Regular cardiac myocyte (primary cell): ENCODE data around the gene ZMAT2. TPM values are rescaled to one million over a fixed set of nuclear protein-coding genes. Genes with fewer than 3 reads are reported as not detected.

ENCODE experiments used
- total RNA-seq: library from RNA; depleted of rRNA; stranded (reverse); fragments of >200 nt; gene quantifications from 2 replicates; pipeline ENCODE4 v1.2.3, GENCODE V29; 2014

The ZMAT2 gene
- total RNA-seq = 72.7 and 81.1 TPM in 2 replicates

DNA sequence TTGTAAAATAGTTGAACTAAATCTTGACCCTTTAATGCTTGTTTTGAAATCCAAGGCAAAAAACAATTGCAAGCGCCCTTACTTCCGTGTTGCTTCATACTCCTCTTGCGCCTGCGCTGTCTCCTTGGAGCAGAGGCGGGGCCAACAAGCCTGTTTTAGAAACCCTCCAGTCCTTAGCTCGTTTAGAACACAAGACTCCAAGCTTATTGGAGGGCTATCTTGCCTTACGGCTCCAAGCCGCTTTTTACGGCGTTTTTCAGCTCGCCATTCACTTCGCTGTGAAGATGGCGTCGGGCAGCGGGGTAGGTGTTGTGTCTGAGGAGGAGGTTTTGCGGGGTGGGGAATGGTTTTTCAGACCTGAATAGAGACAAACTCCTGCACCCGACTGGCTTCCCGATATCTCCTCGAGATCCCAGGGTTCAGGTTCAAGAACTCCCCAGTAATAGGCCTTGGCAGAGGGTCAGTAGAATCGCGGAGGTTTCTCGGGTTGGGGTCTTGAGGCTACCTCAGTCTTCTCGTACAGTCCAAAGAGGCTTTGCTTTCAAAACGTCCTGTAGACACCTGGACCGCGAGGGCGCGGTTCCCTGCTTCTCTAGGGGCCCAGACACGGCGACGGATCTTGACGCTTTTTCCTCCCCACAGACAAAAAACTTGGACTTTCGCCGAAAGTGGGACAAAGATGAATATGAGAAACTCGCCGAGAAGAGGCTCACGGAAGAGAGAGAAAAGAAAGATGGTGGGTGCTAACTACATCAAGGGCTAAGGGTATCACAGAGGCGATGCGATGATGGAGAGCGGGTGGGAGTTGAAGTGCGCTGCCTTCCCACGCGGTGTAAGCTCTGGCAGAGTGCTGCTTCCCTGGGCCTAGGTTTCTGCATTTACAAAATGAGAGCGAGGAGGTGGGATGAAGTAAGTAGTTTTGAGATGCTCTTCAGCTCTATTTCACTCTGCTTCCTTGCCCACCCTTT, at the start of gene ZMAT2:
Gene ZMAT2 (plus strand): TSS at position 271 of the 968 bp plus-strand sequence. CDS start 14 bp downstream, at position 285.

GRCh38 chr5:140664359-140665119, 35.7 kb upstream of the ZMAT2 start, which contains the start of gene WDR55:
TSS of gene WDR55 (plus strand) at chr5:140664904. CDS start at chr5:140664913, 9 bp downstream.

DNA sequence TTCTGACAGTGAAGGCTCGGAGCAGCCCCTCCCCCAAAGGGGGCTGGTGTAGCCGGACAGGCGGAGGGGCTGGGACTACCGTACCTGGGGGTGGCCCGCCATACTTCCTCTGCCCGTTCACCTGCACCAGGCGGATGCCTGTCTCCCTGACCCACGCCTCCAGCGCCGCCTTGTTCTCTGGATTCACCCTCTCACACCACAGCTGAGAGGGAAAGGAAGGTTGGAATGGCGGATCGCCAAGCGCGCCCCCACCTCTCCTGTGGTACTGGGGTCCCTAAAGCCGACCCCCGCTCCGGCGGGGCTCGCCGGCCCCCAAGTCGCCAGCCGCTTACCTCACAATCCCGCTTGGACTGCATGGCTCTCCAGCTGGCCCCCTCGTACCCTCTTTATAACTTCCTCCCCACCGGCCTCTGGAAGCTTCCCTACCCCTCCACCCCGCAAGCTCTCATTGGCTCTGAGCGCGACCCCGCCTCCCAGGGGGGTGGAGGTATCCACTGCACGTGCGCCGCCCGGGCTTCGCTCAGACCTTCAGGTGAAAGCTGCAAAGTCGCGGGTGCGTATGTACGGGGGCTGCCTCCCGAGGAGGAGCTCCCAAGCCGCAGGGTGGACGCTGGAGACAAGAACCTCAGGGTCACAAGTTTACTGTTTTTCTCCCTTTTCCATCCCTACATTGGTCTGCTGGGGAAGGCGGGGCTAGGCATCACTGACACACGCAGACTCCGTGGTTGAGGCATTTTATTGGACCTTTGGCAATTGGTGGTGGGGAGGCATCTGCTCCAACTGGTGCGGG, 26.9 kb upstream of the ZMAT2 start, which contains the start of gene DND1:
Gene DND1 (minus strand): TSS at position 390 of the 790 bp plus-strand sequence. CDS start 34 bp downstream, at position 356.

GRCh38 chr5:140690941-140691924, 9.0 kb upstream of the ZMAT2 start, which contains the start of the genes HARS1 and HARS2:
TSS of gene HARS1 (minus strand) at chr5:140691370. CDS start at chr5:140691304, 66 bp downstream.
TSS of gene HARS2 (plus strand) at chr5:140691455. CDS start at chr5:140691649, 194 bp downstream.

Other genes starting within 250 kb of the ZMAT2 start
- gene EIF4EBP3, start 152.8 kb upstream of the ZMAT2 start, total RNA-seq = 0.58 TPM in 1 of 2 replicates, not detected in the other
- gene SRA1, start 143.0 kb upstream of the ZMAT2 start, total RNA-seq = 36.9 and 69.4 TPM in 2 replicates
- gene APBB3, start 135.8 kb upstream of the ZMAT2 start, total RNA-seq = 8.6 and 31.3 TPM in 2 replicates
- 9.6 and 28.0 TPM in 2 replicates for gene SLC35A4, start 135.6 kb upstream of the ZMAT2 start, total RNA-seq
- 3.3 and 25.1 TPM in 2 replicates for gene CD14, start 67.3 kb upstream of the ZMAT2 start, total RNA-seq
- 7.6 and 14.0 TPM in 2 replicates for gene TMCO6, start 61.0 kb upstream of the ZMAT2 start, total RNA-seq
- gene NDUFA2, start 52.8 kb upstream of the ZMAT2 start, total RNA-seq = 42.6 and 46.5 TPM in 2 replicates
- 93.6 and 125 TPM in 2 replicates for gene IK, start 52.6 kb upstream of the ZMAT2 start, total RNA-seq
- 31.3 and 53.9 TPM in 2 replicates for gene WDR55, start 35.5 kb upstream of the ZMAT2 start, total RNA-seq
- gene DND1, start 26.9 kb upstream of the ZMAT2 start, total RNA-seq = 0.28 TPM in 1 of 2 replicates, not detected in the other
- 50.5 and 125 TPM in 2 replicates for gene HARS1, start 9.1 kb upstream of the ZMAT2 start, total RNA-seq
- 27.8 and 29.9 TPM in 2 replicates for gene HARS2, start 9.0 kb upstream of the ZMAT2 start, total RNA-seq
- 0.28 TPM in 1 of 2 replicates, not detected in the other for gene PCDHA1, start 85.7 kb downstream of the ZMAT2 start, total RNA-seq
- gene PCDHA2, start 94.4 kb downstream of the ZMAT2 start, total RNA-seq = under 0.01 TPM in 2 replicates
- 0.19 and 1.1 TPM in 2 replicates for gene PCDHA3, start 100.6 kb downstream of the ZMAT2 start, total RNA-seq
- 0.19 and 0.85 TPM in 2 replicates for gene PCDHA4, start 106.6 kb downstream of the ZMAT2 start, total RNA-seq
- gene PCDHA5, start 121.2 kb downstream of the ZMAT2 start, total RNA-seq = under 0.01 TPM in 2 replicates
- gene PCDHA6, start 127.5 kb downstream of the ZMAT2 start, total RNA-seq = 0.38 and 3.1 TPM in 2 replicates
- gene PCDHA7, start 133.8 kb downstream of the ZMAT2 start, total RNA-seq = 0.58 and 2.5 TPM in 2 replicates
- under 0.01 TPM in 2 replicates for gene PCDHA8, start 140.7 kb downstream of the ZMAT2 start, total RNA-seq
- under 0.01 TPM in 2 replicates for gene PCDHA9, start 147.9 kb downstream of the ZMAT2 start, total RNA-seq
- gene PCDHA10, start 155.4 kb downstream of the ZMAT2 start, total RNA-seq = 0.19 and 0.28 TPM in 2 replicates
- gene PCDHA11, start 168.5 kb downstream of the ZMAT2 start, total RNA-seq = under 0.01 and 0.28 TPM in 2 replicates
- 0.28 TPM in 1 of 2 replicates, not detected in the other for gene PCDHA12, start 174.9 kb downstream of the ZMAT2 start, total RNA-seq
- gene PCDHA13, start 181.7 kb downstream of the ZMAT2 start, total RNA-seq = under 0.01 TPM in 1 of 2 replicates, not detected in the other
- under 0.01 and 0.56 TPM in 2 replicates for gene PCDHAC1, start 225.9 kb downstream of the ZMAT2 start, total RNA-seq